ENCODE results near the gene PTPRN2. TPM values are rescaled to one million over a fixed set of nuclear protein-coding genes. Genes with fewer than 3 reads are reported as not detected.

Gene PTPRN2
- polyA plus RNA-seq, 1 of the 3 experiments (the other 2 are of a cell fraction) = 4.0 TPM

GRCh38 chr7:158395780-158396278 lies 191.8 kb downstream of the PTPRN2 start:
- CTCF ChIA-PET = interaction anchor here (1.0 to 2.8 kb wide), 4 partner anchors 9 to 100 kb away, joined by 3 to 15 read pairs (median 4); no protein-coding TSS in a partner anchor

GRCh38 chr7:158395349-158395748 lies 192.3 kb downstream of the PTPRN2 start:
- CTCF ChIA-PET = interaction anchor here (1.0 to 1.6 kb wide), 2 partner anchors 18 to 100 kb away, joined by 4 read pairs; no protein-coding TSS in a partner anchor
- WGBS (ENCODE audit: low lambda C conversion rate) = 83% methylated on average over 44 of the region's 46 CpGs
- TF ChIP-seq IRF3 (IDR thresholded peaks at IDR 0.05; ENCODE audit: low read depth, low read length) = no peak
- no peak for TF ChIP-seq PBX3 (IDR thresholded peaks at IDR 0.05)
- TF ChIP-seq EP300 (IDR thresholded peaks at IDR 0.05; ENCODE audit: borderline replicate concordance in 1 of 2, low read depth in 1 of 2, low read length in 1 of 2) = no peak
- TF ChIP-seq ZBTB33 (IDR thresholded peaks at IDR 0.05; ENCODE audit: borderline replicate concordance, low read depth) = no peak
- no peak for TF ChIP-seq NFIC (IDR thresholded peaks at IDR 0.05; ENCODE audit: borderline replicate concordance)
- no peak for TF ChIP-seq CHD2 (IDR thresholded peaks at IDR 0.05; ENCODE audit: low read length, partially characterized antibody)
- no peak for TF ChIP-seq NRF1 (IDR thresholded peaks at IDR 0.05; ENCODE audit: low read depth, low read length)
- no peak for TF ChIP-seq EZH2phosphoT487 (IDR thresholded peaks at IDR 0.05; ENCODE audit: borderline replicate concordance, low read depth)
- no peak for TF ChIP-seq USF1 (IDR thresholded peaks at IDR 0.05; ENCODE audit: borderline replicate concordance, low read depth)
- no peak for TF ChIP-seq JUND (IDR thresholded peaks at IDR 0.05)

More at GRCh38 chr7:158395780-158396278, 191.8 kb downstream of the PTPRN2 start:
- H3K79me2 ChIP-seq (ENCODE audit: insufficient read depth) = no peaks in the 10 kb centered on the region
- no peaks in the 10 kb centered on the region for H3K9me3 ChIP-seq
- DNase-seq = no peak
- no peak overlapping the region for H3K27ac ChIP-seq (ENCODE audit: low read depth in 2 of 2, low read length in 1 of 2)
- H2AFZ ChIP-seq (ENCODE audit: low read depth) = no peak overlapping the region
- H3F3A ChIP-seq (replicated peaks; ENCODE audit: insufficient read depth) = no peaks in the 10 kb centered on the region
- WGBS (ENCODE audit: low lambda C conversion rate) = 84% methylated on average over 24 of the region's 28 CpGs
- H3K9ac ChIP-seq = no peak overlapping the region
- no peaks in the 10 kb centered on the region for H3K9me2 ChIP-seq
- H3K4me3 ChIP-seq (ENCODE audit: low read depth in 2 of 2, low read length in 1 of 2) = no peak overlapping the region
- no peaks in the 10 kb centered on the region for H4K20me1 ChIP-seq (ENCODE audit: insufficient read depth)
- H3K4me2 ChIP-seq = no peak overlapping the region
- H3K27me3 ChIP-seq (ENCODE audit: insufficient read depth) = no peaks in the 10 kb centered on the region
- no peaks in the 10 kb centered on the region for H3K36me3 ChIP-seq (replicated peaks in 1 of 2; ENCODE audit: control insufficient read depth in 1 of 2, insufficient read depth in 2 of 2, low read length in 1 of 2)
- TF ChIP-seq FOXJ3 (CRISPR knock-in tag; IDR thresholded peaks at IDR 0.05) (no peak), REST (IDR thresholded peaks at IDR 0.05; ENCODE audit: low read depth, low read length) (no peak), RCOR1 (IDR thresholded peaks at IDR 0.05; ENCODE audit: low read length) (no peak), POLR2AphosphoS5 (IDR thresholded peaks at IDR 0.05; ENCODE audit: low read depth, low read length) (no peak), CHD2 (IDR thresholded peaks at IDR 0.05; ENCODE audit: low read length, partially characterized antibody) (no peak)
- H3K4me1 ChIP-seq (ENCODE audit: control insufficient read depth in 1 of 2, insufficient read depth in 2 of 2, low read depth in 1 of 2, low read length in 1 of 2) = peaks cover 0 to 19% of the 10 kb centered on the region in 2 experiments; a peak in 1 of 4 replicates
- POLR2A ChIA-PET = no interaction called here

More at GRCh38 chr7:158395349-158395748, 192.3 kb downstream of the PTPRN2 start:
- Histone ChIP-seq H3K27me3 (ENCODE audit: insufficient read depth) (no peaks in the 10 kb centered on the region), H3K4me2 (no peak overlapping the region), H3K27ac (ENCODE audit: low read depth in 2 of 2, low read length in 1 of 2) (no peak overlapping the region), H3K79me2 (ENCODE audit: insufficient read depth) (no peaks in the 10 kb centered on the region), H3K36me3 (replicated peaks in 1 of 2; ENCODE audit: control insufficient read depth in 1 of 2, insufficient read depth in 2 of 2, low read length in 1 of 2) (no peaks in the 10 kb centered on the region), H3K4me1 (ENCODE audit: control insufficient read depth in 1 of 2, insufficient read depth in 2 of 2, low read depth in 1 of 2, low read length in 1 of 2) (peaks cover 0 to 19% of the 10 kb centered on the region in 2 experiments; a peak in 1 of 4 replicates), H3F3A (replicated peaks; ENCODE audit: insufficient read depth) (no peaks in the 10 kb centered on the region), H3K9me2 (no peaks in the 10 kb centered on the region), H2AFZ (ENCODE audit: low read depth) (no peak overlapping the region), H3K4me3 (ENCODE audit: low read depth in 2 of 2, low read length in 1 of 2) (no peak overlapping the region), H4K20me1 (ENCODE audit: insufficient read depth) (no peaks in the 10 kb centered on the region), H3K9ac (no peak overlapping the region), H3K9me3 (no peaks in the 10 kb centered on the region)
- DNase-seq = no peak
- POLR2A ChIA-PET = no interaction called here
